Embryonic facial prominence (tissue), 1 donor: ENCODE results near the gene CTRB1.
"Not testable (repeated sequence)": the region's sequence is repeated elsewhere in the genome, so short reads cannot be mapped to it uniquely, and the experiment has no call there.

Experiments
- DNase-seq: peaks from one replicate; pipeline ENCODE4 v3.0.0-alpha.2; 2016; ENCODE audit errors: extremely low spot score

The CTRB1 gene

GRCh38 chr16:75254359-75254837 is 35.6 kb downstream of the CTRB1 start:
- no peak for DNase-seq

GRCh38 chr16:75256059-75256571 is 37.3 kb downstream of the CTRB1 start:
- DNase-seq: no peak

- DNase-seq: no peak
These were observed 38.0 kb downstream of the CTRB1 start for GRCh38 chr16:75256696-75257343.

- DNase-seq: no peak
These were observed 39.4 kb downstream of the CTRB1 start for GRCh38 chr16:75257886-75258806.

GRCh38 chr16:75258807-75259141 is 40.0 kb downstream of the CTRB1 start:
- DNase-seq: no peak

- no peak for DNase-seq
These were observed 42.2 kb downstream of the CTRB1 start for GRCh38 chr16:75260851-75261589.

- DNase-seq: no peak
These were observed 42.8 kb downstream of the CTRB1 start for GRCh38 chr16:75261590-75262078.

GRCh38 chr16:75262104-75262799 is 43.5 kb downstream of the CTRB1 start:
- DNase-seq: no peak

- no peak for DNase-seq
These were observed 44.0 kb downstream of the CTRB1 start for GRCh38 chr16:75262800-75263127.

GRCh38 chr16:75263291-75263962 is 44.6 kb downstream of the CTRB1 start:
- no peak for DNase-seq

- no peak for DNase-seq
These were observed 45.2 kb downstream of the CTRB1 start for GRCh38 chr16:75263963-75264445.

GRCh38 chr16:75264457-75264998 is 45.7 kb downstream of the CTRB1 start:
- DNase-seq: no peak

GRCh38 chr16:75264999-75265910 is 46.5 kb downstream of the CTRB1 start:
- DNase-seq: no peak

- no peak for DNase-seq
These were observed 47.3 kb downstream of the CTRB1 start for GRCh38 chr16:75265911-75266701.

- no peak for DNase-seq
These were observed 48.2 kb downstream of the CTRB1 start for GRCh38 chr16:75266738-75267630.

- DNase-seq: no peak
These were observed 49.0 kb downstream of the CTRB1 start for GRCh38 chr16:75267631-75268264.

GRCh38 chr16:75269358-75269757 is 50.6 kb downstream of the CTRB1 start:
- DNase-seq: not testable (repeated sequence)
